GM21423 (cell line): Measurements from ENCODE around the gene AIG1.
"Not testable (repeated sequence)": the region's sequence is repeated elsewhere in the genome, so short reads cannot be mapped to it uniquely, and the experiment has no call there.

Experiments
- ATAC-seq: cut with Tn5 transposase; IDR thresholded peaks from one replicate; pipeline ENCODE4 v1.9.1; 2021; ENCODE audit warnings: mild to moderate bottlenecking, moderate library complexity; ENCODE audit not compliant: unreplicated experiment

AIG1 gene

GRCh38 chr6:143313163-143313562, 252.5 kb downstream of the AIG1 start:
- ATAC-seq, result no peak

- no peak for ATAC-seq
Observed at GRCh38 chr6:143321491-143322086, 260.9 kb downstream of the AIG1 start.

GRCh38 chr6:143322386-143322785, 261.7 kb downstream of the AIG1 start:
- no peak for ATAC-seq

GRCh38 chr6:143323729-143324470, 263.2 kb downstream of the AIG1 start:
- no peak for ATAC-seq

- no peak for ATAC-seq
Observed at GRCh38 chr6:143325379-143326140, 264.9 kb downstream of the AIG1 start.

GRCh38 chr6:143328876-143329275, 268.2 kb downstream of the AIG1 start:
- ATAC-seq, result no peak

- no peak for ATAC-seq
Observed at GRCh38 chr6:143329323-143329722, 268.6 kb downstream of the AIG1 start.

GRCh38 chr6:143331362-143331761, 270.7 kb downstream of the AIG1 start:
- no peak for ATAC-seq

- no peak for ATAC-seq
Observed at GRCh38 chr6:143332153-143332845, 271.6 kb downstream of the AIG1 start.

GRCh38 chr6:143333081-143333480, 272.4 kb downstream of the AIG1 start:
- no peak for ATAC-seq

- ATAC-seq, result no peak
Observed at GRCh38 chr6:143333749-143334520, 273.2 kb downstream of the AIG1 start.

GRCh38 chr6:143335865-143336264, 275.2 kb downstream of the AIG1 start:
- no peak for ATAC-seq

- no peak for ATAC-seq
Observed at GRCh38 chr6:143336446-143337152, 275.9 kb downstream of the AIG1 start.

- no peak for ATAC-seq
Observed at GRCh38 chr6:143337201-143337949, 276.7 kb downstream of the AIG1 start.

- no peak for ATAC-seq
Observed at GRCh38 chr6:143339223-143339622, 278.5 kb downstream of the AIG1 start.

GRCh38 chr6:143345477-143345876, 284.8 kb downstream of the AIG1 start:
- not testable (repeated sequence) for ATAC-seq

GRCh38 chr6:143346004-143346403, 285.3 kb downstream of the AIG1 start:
- no peak for ATAC-seq

- ATAC-seq, result no peak
Observed at GRCh38 chr6:143348531-143348930, 287.8 kb downstream of the AIG1 start.

GRCh38 chr6:143349530-143349929, 288.8 kb downstream of the AIG1 start:
- ATAC-seq, result no peak
